Thyroid gland (tissue), 4 donors: ENCODE data around the gene STAT6. TPM values are rescaled to one million over a fixed set of nuclear protein-coding genes. Genes with fewer than 3 reads are reported as not detected.

ENCODE experiments used
- DNase-seq, 2 donors: peaks; one replicate each; pipeline ENCODE4 v3.0.0-alpha.2; 2019
- H3K27ac ChIP-seq, 3 donors: fragments of 200-600 bp; sonication (generic); 1 replicate in 2 of 3; 2 replicates in 1 of 3; pipeline ENCODE4 v1.5.1; 2016 to 2019; ENCODE audit warnings: mild to moderate bottlenecking in 1 of 3, moderate library complexity in 1 of 3
- H3K27me3 ChIP-seq: fragments of 200-600 bp; sonication (generic); one replicate; pipeline ENCODE4 v1.5.1; 2019
- H3K36me3 ChIP-seq, 2 donors: fragments of 200-600 bp; sonication (generic); one replicate each; pipeline ENCODE4 v1.5.1; 2016 to 2019
- H3K4me1 ChIP-seq, 2 donors: fragments of 200-600 bp; sonication (generic); one replicate each; pipeline ENCODE4 v1.5.1; 2017 to 2019
- H3K4me3 ChIP-seq, 3 donors: fragments of 200-600 bp; sonication (generic); replicated peaks in 1 of 3; 1 replicate in 2 of 3; 2 replicates in 1 of 3; pipeline ENCODE4 v1.5.1; 2016; ENCODE audit warnings: mild to moderate bottlenecking in 1 of 3
- H3K9me3 ChIP-seq: fragments of 200-600 bp; sonication (generic); one replicate; pipeline ENCODE4 v1.5.1; 2017
- CTCF ChIP-seq, 6 experiments: fragments of 200-600 bp in 3 of 6; fragments of 450-650 bp in 3 of 6; sonication (generic) in 3 of 6; IDR thresholded peaks; one replicate each; pipeline ENCODE4 v1.5.1; 2016 to 2019; ENCODE audit warnings: antibody characterized with exemption in 6 of 6, mild to moderate bottlenecking in 2 of 6, inconsistent platforms in 1 of 6, moderate library complexity in 1 of 6
- POLR2A ChIP-seq, 2 donors: fragments of 450-650 bp; IDR thresholded peaks; one replicate each; pipeline ENCODE4 v1.6.1; 2017; ENCODE audit warnings: antibody characterized with exemption in 2 of 2, mild to moderate bottlenecking in 2 of 2, moderate library complexity in 1 of 2
- WGBS, 2 donors: methylation state at CpG; one replicate each; pipeline ENCODE4 v1.1.5; 2017; 5-methylcytosine and 5-hydroxymethylcytosine counted together
- intact Hi-C: fragments of 100-400 bp; cut with DNase I; formaldehyde crosslinking; loops from one replicate; pipeline ENCODE4 v1.15.1; 2023
- total RNA-seq, 4 donors: library from RNA; depleted of rRNA; stranded (reverse); fragments of >200 nt; gene quantifications; one replicate each; pipeline ENCODE4 v1.2.3, GENCODE V29; 2016

Gene STAT6
- total RNA-seq, 4 donors from 2014 or later = 79.0 to 144 (median 89.8) TPM

GRCh38 chr12:57143454-57143853, 32.3 kb upstream of the STAT6 start:
- H3K9me3 ChIP-seq = no peaks in the 10 kb centered on the region
- peaks cover 17 to 25% of the 10 kb centered on the region in 2 donors for H3K36me3 ChIP-seq
- H3K4me3 ChIP-seq = no peak overlapping the region
- H3K27me3 ChIP-seq = no peaks in the 10 kb centered on the region
- peaks cover 0 to 25% of the 10 kb centered on the region in 2 donors for H3K4me1 ChIP-seq
- TF ChIP-seq CTCF (IDR thresholded peaks at IDR 0.05) (no peak), POLR2A (IDR thresholded peaks at IDR 0.05) (no peak)
- 84 to 97% methylated on average over 4 of the region's 4 CpGs for WGBS, 2 donors
- no peak overlapping the region for H3K27ac ChIP-seq
- intact Hi-C loops = no loop called here
- no peak for DNase-seq

GRCh38 chr12:57142727-57143126, 31.6 kb upstream of the STAT6 start:
- Histone ChIP-seq H3K9me3 (no peaks in the 10 kb centered on the region), H3K27me3 (no peaks in the 10 kb centered on the region), H3K27ac (no peak overlapping the region), H3K4me1 (peaks cover 0 to 30% of the 10 kb centered on the region in 2 donors), H3K4me3 (no peak overlapping the region), H3K36me3 (peaks cover 17 to 25% of the 10 kb centered on the region in 2 donors)
- no peak for TF ChIP-seq CTCF (IDR thresholded peaks at IDR 0.05)
- no peak for TF ChIP-seq POLR2A (IDR thresholded peaks at IDR 0.05)
- intact Hi-C loops = no loop called here
- WGBS, 2 donors = 75 to 80% methylated on average over 7 of the region's 7 CpGs
- DNase-seq = no peak

- peaks cover 17 to 25% of the 10 kb centered on the region in 2 donors for H3K36me3 ChIP-seq
- H3K4me3 ChIP-seq = no peak overlapping the region
- TF ChIP-seq CTCF (IDR thresholded peaks at IDR 0.05) (no peak), POLR2A (IDR thresholded peaks at IDR 0.05) (no peak)
- no peak for DNase-seq
- intact Hi-C loops = no loop called here
- H3K4me1 ChIP-seq = peaks cover 0 to 26% of the 10 kb centered on the region in 2 donors
- 61 to 83% methylated on average over 9 of the region's 9 CpGs for WGBS, 2 donors
- no peaks in the 10 kb centered on the region for H3K27me3 ChIP-seq
- no peak overlapping the region for H3K27ac ChIP-seq
- no peaks in the 10 kb centered on the region for H3K9me3 ChIP-seq
These were observed 31.0 kb upstream of the STAT6 start for GRCh38 chr12:57142121-57142520.

- peaks cover 17 to 25% of the 10 kb centered on the region in 2 donors for H3K36me3 ChIP-seq
- H3K27me3 ChIP-seq = no peaks in the 10 kb centered on the region
- no peak overlapping the region for H3K4me3 ChIP-seq
- WGBS, 2 donors = 88 to 93% methylated on average over 8 of the region's 8 CpGs
- TF ChIP-seq CTCF (IDR thresholded peaks at IDR 0.05) = no peak
- no peak for TF ChIP-seq POLR2A (IDR thresholded peaks at IDR 0.05)
- no peak for DNase-seq
- intact Hi-C loops = no loop called here
- H3K27ac ChIP-seq = no peak overlapping the region
- no peaks in the 10 kb centered on the region for H3K9me3 ChIP-seq
- peaks cover 0 to 18% of the 10 kb centered on the region in 2 donors for H3K4me1 ChIP-seq
These were observed 30.1 kb upstream of the STAT6 start for GRCh38 chr12:57141249-57141648.

GRCh38 chr12:57139796-57140649, 28.9 kb upstream of the STAT6 start:
- peaks cover 17 to 18% of the 10 kb centered on the region in 2 donors for H3K36me3 ChIP-seq
- H3K4me1 ChIP-seq = peaks cover 0 to 14% of the 10 kb centered on the region in 2 donors
- no peak for DNase-seq
- TF ChIP-seq CTCF (IDR thresholded peaks at IDR 0.05) (no peak), POLR2A (IDR thresholded peaks at IDR 0.05) (no peak)
- no peaks in the 10 kb centered on the region for H3K27me3 ChIP-seq
- 87 to 90% methylated on average over 6 of the region's 6 CpGs for WGBS, 2 donors
- peak overlapping the region in 1 of 3 donors; percentile 24 for H3K27ac ChIP-seq
- intact Hi-C loops = loop anchor here (5.0 kb wide), 1 partner anchor 37 kb away; no protein-coding TSS in a partner anchor
- H3K4me3 ChIP-seq = no peak overlapping the region
- H3K9me3 ChIP-seq = no peaks in the 10 kb centered on the region
